ENCODE data around the gene ORC5.

The ORC5 gene

GRCh38 chr7:104127204-104127603 is 80.6 kb downstream of the ORC5 start:
- DNase-seq (ENCODE audit: low read depth in 2 of 2): no peak

DNA sequence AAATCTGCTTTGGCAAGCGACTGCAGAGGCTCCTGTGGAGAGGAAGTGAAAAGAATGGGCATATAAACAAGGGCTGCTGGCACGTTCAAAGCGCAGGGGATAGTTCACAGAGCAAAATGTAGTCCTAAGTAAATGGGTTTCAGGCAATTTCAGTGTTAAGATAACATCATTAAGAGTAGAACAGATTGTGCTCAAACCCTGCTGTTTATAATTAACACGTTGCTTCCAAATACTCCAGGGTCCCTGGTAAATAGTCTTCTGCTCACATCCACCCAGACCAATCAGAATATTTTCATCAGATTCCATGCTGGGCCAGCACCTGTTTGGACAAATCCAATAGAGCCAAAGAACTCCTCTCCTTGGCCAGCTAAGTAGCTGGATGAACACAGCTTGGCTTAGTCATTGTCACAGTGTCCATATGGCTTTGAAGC is 81.4 kb downstream of the ORC5 start:
- DNase-seq (ENCODE audit: low read depth in 2 of 2): no peak

GRCh38 chr7:104124893-104125477 is 82.8 kb downstream of the ORC5 start:
- DNase-seq (ENCODE audit: low read depth in 2 of 2): no peak

- DNase-seq (ENCODE audit: low read depth in 2 of 2): no peak
Observed at GRCh38 chr7:104124469-104124868, 83.3 kb downstream of the ORC5 start.

GRCh38 chr7:104123786-104124185 is 84.0 kb downstream of the ORC5 start:
- DNase-seq (ENCODE audit: low read depth in 2 of 2): no peak

DNA sequence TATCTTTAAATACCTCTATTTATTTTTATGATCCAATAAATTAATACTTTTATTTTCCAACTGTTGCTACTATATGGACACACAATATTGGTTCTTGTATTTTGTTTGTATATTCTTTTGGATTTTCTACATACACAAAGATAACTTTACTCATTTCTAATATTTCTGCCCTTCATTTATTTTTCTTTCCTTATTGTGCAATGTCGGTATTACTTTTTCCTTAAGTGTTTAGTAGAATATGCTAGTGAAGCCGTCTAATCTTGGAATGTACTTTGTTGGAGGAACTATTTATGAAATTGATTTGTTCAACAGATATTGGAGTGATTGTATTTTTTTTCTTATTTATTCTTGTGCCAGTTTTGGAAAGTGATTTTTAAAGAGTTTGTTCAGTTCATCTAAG is 94.0 kb downstream of the ORC5 start:
- DNase-seq (ENCODE audit: low read depth in 2 of 2): no peak

- no peak for DNase-seq (ENCODE audit: low read depth in 2 of 2)
Observed at GRCh38 chr7:104112623-104113022, 95.2 kb downstream of the ORC5 start.

- no peak for DNase-seq (ENCODE audit: low read depth in 2 of 2)
Observed at GRCh38 chr7:104111271-104111670, 96.5 kb downstream of the ORC5 start.

DNA sequence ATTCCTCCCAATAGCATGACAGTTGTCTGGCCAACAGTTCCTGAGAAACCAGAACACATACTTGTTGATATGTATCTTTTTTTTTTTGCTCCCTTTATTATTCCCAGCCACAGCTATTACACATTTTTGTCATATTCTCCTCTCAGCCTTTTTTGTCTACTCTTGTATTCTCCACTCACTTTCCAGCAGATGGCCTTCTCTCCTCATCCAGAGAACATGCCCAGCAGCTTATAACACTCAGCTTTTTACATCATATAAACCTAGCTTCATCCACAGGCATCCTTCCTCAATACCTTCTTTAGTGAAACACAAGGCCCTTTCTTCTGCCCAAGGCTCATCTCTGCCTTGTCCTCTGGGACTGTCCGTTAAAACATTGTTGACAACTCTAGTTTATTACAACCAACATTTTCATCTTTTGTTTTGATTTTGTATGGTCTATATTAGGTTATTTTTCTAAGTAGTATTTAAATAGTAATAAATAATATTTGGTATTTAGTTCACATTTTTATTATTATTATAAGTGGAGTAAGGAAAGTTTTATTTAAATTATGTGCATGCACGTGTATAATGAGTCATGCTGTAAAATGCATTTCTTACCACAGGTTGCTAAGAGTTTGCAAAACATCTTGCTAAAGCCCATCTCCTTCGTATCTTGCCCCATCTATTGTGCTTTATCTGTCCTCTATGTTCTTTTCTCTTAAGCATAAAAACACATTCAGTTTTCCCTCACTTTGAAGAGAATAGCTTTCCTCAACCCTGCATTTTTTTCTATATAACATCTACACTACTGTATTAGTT is 101.5 kb downstream of the ORC5 start:
- no peak for DNase-seq (ENCODE audit: low read depth in 2 of 2)

DNA sequence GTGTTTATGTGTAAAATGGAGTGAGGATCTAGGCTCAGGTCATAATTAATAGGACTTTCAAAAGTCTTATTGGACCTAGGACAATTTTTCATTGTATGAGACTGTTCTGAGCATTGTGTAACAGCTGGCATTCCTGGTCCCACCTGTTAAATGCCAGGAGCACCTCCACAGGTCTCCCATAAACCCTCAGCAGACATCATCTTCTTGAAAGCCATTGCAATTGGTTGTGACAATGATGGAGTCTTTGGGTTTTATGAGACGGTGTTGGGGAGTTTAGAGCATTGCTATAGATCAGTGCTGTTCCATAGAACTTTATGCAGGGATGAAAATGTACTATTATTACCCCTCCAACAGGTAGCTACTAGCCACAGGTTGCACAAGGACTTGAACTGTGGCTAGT is 108.9 kb downstream of the ORC5 start:
- no peak for DNase-seq (ENCODE audit: low read depth in 2 of 2)

DNA sequence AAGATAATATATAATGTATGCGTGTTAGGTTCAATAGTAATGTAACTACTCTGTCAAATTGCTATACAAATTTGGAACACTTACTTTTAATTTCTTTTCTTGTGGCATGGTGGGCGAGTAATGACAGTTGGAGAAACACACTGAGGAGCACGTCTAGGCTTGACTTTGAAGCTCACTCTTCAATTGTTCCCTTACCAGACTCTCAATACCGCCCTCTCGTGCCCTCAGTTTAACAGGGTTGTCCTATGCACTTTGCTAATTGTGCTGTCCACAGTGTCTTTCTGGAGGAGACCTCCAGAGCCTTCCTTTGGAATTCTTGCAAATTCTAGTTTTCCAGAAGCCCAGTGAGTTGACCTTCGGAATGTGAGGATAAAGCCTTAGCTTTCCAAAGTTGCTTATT is 111.1 kb downstream of the ORC5 start:
- DNase-seq (ENCODE audit: low read depth in 2 of 2): no peak

- DNase-seq (ENCODE audit: low read depth in 2 of 2): no peak
Observed at GRCh38 chr7:104093127-104093526, 114.7 kb downstream of the ORC5 start.

DNA sequence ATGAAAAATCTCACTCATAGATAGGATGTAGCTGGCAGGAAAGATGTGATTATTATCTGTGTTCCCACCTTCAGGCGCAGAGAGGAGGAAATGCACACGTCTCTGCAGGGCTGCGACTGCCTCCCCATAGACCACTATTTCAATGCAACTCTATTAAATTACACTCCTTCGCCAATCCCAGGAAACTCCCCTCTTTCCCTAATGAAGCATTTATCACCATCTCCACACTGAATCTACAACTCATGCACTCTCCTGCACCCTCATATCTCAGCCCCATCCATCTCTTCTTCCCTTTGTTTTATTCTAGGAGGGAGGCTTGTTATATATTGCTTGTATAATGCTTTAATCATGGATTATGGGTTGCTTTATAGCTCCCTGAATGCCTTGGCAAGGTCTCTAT is 116.6 kb downstream of the ORC5 start:
- DNase-seq (ENCODE audit: low read depth in 2 of 2): no peak

GRCh38 chr7:104089612-104090011 is 118.2 kb downstream of the ORC5 start:
- DNase-seq (ENCODE audit: low read depth in 2 of 2): no peak

DNA sequence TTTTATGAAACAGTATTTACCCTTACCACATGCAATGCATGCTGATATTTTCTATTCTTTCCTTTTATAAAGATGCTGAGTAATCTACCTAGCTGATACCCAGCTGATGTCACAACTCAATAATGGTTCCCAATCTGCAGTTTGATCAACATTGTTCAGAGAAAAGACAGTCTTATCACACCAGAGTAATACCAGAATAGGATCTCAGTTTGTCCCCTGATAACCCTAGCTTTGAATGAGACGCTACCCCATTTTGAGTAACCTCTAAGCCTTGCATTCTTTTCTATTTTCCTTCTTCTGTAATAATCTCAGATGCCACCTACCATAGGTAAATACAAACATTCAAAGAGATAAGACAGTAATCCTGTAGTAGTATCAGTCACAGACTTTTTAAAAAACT is 118.8 kb downstream of the ORC5 start:
- no peak for DNase-seq (ENCODE audit: low read depth in 2 of 2)

Measured in stimulated activated CD8-positive, alpha-beta memory T cell treated with anti-CD3 and anti-CD28 coated beads, Interleukin-7, amount 100 ng/mL, for 1 hour (primary cell).